Activated CD4-positive, alpha-beta T cell treated with anti-CD3 and anti-CD28 coated beads for 36 hours (primary cell): Measurements from ENCODE around the gene ATP2B1. TPM values are rescaled to one million over a fixed set of nuclear protein-coding genes. Genes with fewer than 3 reads are reported as not detected.

ENCODE experiments used
- ATAC-seq: fragments of 200-7000 bp; cut with Tn5 transposase; one replicate; pipeline ENCODE4 v1.10.0; 2021; ENCODE audit warnings: mild to moderate bottlenecking, moderate library complexity
- CTCF ChIA-PET: fragments of 350-600 bp; sonication (Branson Sonifier 250); formaldehyde crosslinking; loops from one replicate; lab custom pipeline; 2021; ENCODE audit warnings: antibody characterized with exemption; lab: Charles Lee
- POLR2A ChIA-PET: fragments of 350-600 bp; sonication (Branson Sonifier 250); formaldehyde crosslinking; loops from one replicate; lab custom pipeline; 2021; ENCODE audit warnings: antibody characterized with exemption, inconsistent platforms; lab: Charles Lee
- DNase-seq: peaks from one replicate; pipeline ENCODE4 v3.0.0-alpha.2; 2020
- H3K27ac Mint-ChIP-seq: one replicate; pipeline ENCODE4 v1.8.0; 2021; ENCODE audit warnings: mixed read lengths
- H3K27me3 Mint-ChIP-seq: one replicate; pipeline ENCODE4 v1.8.0; 2021; ENCODE audit warnings: mixed read lengths
- H3K36me3 Mint-ChIP-seq: one replicate; pipeline ENCODE4 v1.8.0; 2021; ENCODE audit warnings: low read depth, mixed read lengths
- H3K4me1 Mint-ChIP-seq: one replicate; pipeline ENCODE4 v1.8.0; 2021; ENCODE audit warnings: mixed read lengths
- H3K4me3 Mint-ChIP-seq: one replicate; pipeline ENCODE4 v1.8.0; 2021; ENCODE audit warnings: mild to moderate bottlenecking, moderate library complexity, mixed read lengths
- H3K9me3 Mint-ChIP-seq: one replicate; pipeline ENCODE4 v1.8.0; 2021; ENCODE audit warnings: low read depth, mixed read lengths
- intact Hi-C, 2 experiments: fragments of 100-400 bp; cut with DNase I in 1 of 2; cut with micrococcal nuclease in 1 of 2; formaldehyde crosslinking; loops; one replicate each; pipeline versions ENCODE4 v1.14.2 to v1.15.1; 2022 to 2024; cut with DNase I, micrococcal nuclease
- total RNA-seq, 2 experiments: library from RNA; stranded (reverse); gene quantifications; one replicate each; pipeline ENCODE4 v1.2.3, GENCODE V29; 2021

Gene ATP2B1
- total RNA-seq, 2 experiments from 2014 or later, result 18.8 to 19.7 TPM

DNA sequence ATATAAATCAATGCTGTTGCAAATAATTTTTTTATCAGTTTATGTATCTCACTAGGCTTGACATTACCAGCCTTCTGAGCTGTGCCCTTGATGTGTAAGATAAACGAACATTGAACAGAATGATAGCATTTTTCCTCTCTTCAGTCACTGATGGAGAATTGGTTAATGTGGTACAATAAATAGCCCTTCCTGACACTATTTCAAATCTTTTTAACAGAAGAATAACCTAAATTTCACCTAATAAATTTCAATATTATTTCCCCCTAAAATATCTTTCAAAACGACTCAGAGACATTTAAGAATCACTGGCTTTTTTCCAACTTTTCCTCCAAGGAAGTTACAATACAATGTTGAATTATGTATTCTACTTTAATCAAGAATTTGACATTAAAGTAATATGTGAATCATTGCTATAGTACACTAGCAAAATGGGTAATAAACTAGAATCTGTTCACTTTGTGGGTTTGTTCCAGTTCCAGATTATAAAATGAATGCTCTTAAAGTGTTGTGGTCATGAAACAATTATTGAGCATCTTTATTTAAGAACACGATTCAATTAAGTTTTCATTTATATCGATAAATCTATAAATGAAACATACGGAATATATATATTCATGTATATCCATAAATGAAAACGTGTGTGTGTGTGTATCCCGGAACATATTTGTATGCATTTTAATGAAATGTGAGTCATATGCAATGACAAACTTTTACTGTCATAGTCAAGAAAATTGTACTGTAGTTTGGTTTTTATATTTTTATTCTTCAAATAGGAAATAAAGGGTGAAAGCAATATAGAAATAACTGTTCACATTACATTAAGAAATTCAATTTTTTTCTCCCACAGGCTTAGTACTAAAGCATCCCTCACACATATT lies 2.5 kb upstream of the ATP2B1 start:
- no peak overlapping the region for H3K27ac Mint-ChIP-seq
- H3K36me3 Mint-ChIP-seq, result peaks cover 4% of the 10 kb centered on the region
- POLR2A ChIA-PET, result no interaction called here
- H3K9me3 Mint-ChIP-seq, result peaks cover 18% of the 10 kb centered on the region
- CTCF ChIA-PET, result no interaction called here
- H3K4me1 Mint-ChIP-seq, result peaks cover 15% of the 10 kb centered on the region
- ATAC-seq (no peak), DNase-seq (no peak)
- intact Hi-C loops, result loop anchor here in 1 of 2 experiments (2.0 kb wide), 1 partner anchor 240 kb away; no protein-coding TSS in a partner anchor
- peak overlapping the region; percentile 79 for H3K4me3 Mint-ChIP-seq
- no peaks in the 10 kb centered on the region for H3K27me3 Mint-ChIP-seq

- peak overlapping the region; percentile 84 for H3K27ac Mint-ChIP-seq
- POLR2A ChIA-PET, result interaction anchor here (0.5 to 0.9 kb wide), 2 partner anchors 46 to 185 kb away, joined by 4 read pairs; no protein-coding TSS in a partner anchor
- ATAC-seq (no peak), DNase-seq (peak; percentile 55)
- peaks cover 4% of the 10 kb centered on the region for H3K36me3 Mint-ChIP-seq
- H3K9me3 Mint-ChIP-seq, result peaks cover 13% of the 10 kb centered on the region
- CTCF ChIA-PET, result no interaction called here
- peaks cover 24% of the 10 kb centered on the region for H3K4me1 Mint-ChIP-seq
- intact Hi-C loops, result loop anchor here (1.0 to 5.0 kb wide), 20 partner anchors 46 to 1568 kb away; partner anchors contain the start of genes CEP290 (in 1 of the 2), POC1B (in 1 of the 2) and TMTC3 (in 1 of the 2)
- no peaks in the 10 kb centered on the region for H3K27me3 Mint-ChIP-seq
- H3K4me3 Mint-ChIP-seq, result peak overlapping the region; percentile 79
Observed at GRCh38 chr12:89709995-89710872, 1.6 kb upstream of the ATP2B1 start.

DNA sequence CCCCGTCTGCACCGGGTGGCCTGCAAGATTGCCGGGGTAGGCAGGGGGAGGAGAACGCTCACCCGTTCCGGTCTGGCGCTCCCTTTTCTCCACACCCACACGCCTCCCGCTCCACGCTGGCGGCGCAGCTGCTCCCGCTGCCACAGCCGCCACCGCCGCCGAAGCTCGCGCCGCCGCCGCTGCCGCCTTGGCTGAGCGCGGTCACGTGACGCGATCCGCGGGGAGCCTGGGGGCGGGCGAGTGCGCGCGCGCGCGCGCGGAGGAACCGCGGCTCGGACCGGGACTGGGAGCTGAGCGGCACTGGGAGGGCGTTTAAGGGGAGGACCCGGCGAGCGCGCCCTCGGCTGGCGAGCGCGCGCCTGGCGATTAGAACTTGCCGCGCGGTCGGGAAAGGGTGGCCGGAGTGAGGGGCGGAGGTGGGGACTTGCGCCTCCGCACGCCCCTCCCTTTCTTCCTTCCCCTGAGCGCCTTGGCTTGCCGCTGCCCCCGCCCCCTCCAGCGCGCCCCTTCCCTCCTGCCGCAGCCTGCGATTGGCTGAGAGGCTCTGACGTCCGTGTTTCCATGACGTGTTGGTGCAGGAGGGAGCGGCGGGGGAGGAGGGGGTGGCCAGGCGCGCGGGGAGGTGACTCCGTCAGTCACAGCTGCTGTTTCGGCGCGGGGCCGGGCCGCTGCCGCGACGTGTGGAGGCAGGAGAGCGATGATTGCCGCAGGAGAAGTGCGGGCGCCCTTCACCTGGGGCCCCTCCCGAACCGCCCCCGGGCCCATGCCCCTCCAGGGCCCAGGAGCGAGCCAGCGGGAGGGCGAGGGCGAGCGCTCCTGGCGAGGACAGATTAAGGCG lies 738 bp upstream of the ATP2B1 start:
- intact Hi-C loops, result loop anchor here (1.0 to 5.0 kb wide), 19 partner anchors 46 to 1567 kb away; partner anchors contain the start of genes CEP290 (in 1 of the 2), POC1B (in 1 of the 2) and TMTC3 (in 1 of the 2)
- Mint-ChIP-seq H3K9me3 (peaks cover 6% of the 10 kb centered on the region), H3K4me3 (peak overlapping the region; percentile 79), H3K27me3 (no peaks in the 10 kb centered on the region), H3K27ac (peak overlapping the region; percentile 84), H3K4me1 (peaks cover 30% of the 10 kb centered on the region), H3K36me3 (peaks cover 9% of the 10 kb centered on the region)
- ChIA-PET POLR2A (interaction anchor here (0.5 to 1.1 kb wide), 6 partner anchors 21 to 645 kb away, joined by 3 to 4 read pairs (median 4); no protein-coding TSS in a partner anchor), CTCF (interaction anchor here (0.9 to 1.5 kb wide), 3 partner anchors 109 to 165 kb away, joined by 3 to 5 read pairs (median 3); no protein-coding TSS in a partner anchor)
- ATAC-seq (peak; percentile 81), DNase-seq (peak; percentile 99)

- Mint-ChIP-seq H3K4me1 (peaks cover 42% of the 10 kb centered on the region), H3K36me3 (peaks cover 9% of the 10 kb centered on the region), H3K4me3 (peak overlapping the region; percentile 85), H3K27ac (peak overlapping the region; percentile 90), H3K9me3 (no peaks in the 10 kb centered on the region), H3K27me3 (no peaks in the 10 kb centered on the region)
- POLR2A ChIA-PET, result interaction anchor here (1.0 kb wide), 1 partner anchor 184 kb away, joined by 3 read pairs; the partner anchor contains the start of gene GALNT4
- CTCF ChIA-PET, result interaction anchor here (1.5 kb wide), 1 partner anchor 164 kb away, joined by 5 read pairs; no protein-coding TSS in a partner anchor
- no peak for ATAC-seq
- peak; percentile 64 for DNase-seq
- intact Hi-C loops, result loop anchor here (1.0 to 5.0 kb wide), 11 partner anchors 45 to 1566 kb away; partner anchors contain the start of genes CEP290 (in 1 of the 2) and TMTC3 (in 1 of the 2)
Observed at GRCh38 chr12:89707703-89708564, 704 bp downstream of the ATP2B1 start.

DNA sequence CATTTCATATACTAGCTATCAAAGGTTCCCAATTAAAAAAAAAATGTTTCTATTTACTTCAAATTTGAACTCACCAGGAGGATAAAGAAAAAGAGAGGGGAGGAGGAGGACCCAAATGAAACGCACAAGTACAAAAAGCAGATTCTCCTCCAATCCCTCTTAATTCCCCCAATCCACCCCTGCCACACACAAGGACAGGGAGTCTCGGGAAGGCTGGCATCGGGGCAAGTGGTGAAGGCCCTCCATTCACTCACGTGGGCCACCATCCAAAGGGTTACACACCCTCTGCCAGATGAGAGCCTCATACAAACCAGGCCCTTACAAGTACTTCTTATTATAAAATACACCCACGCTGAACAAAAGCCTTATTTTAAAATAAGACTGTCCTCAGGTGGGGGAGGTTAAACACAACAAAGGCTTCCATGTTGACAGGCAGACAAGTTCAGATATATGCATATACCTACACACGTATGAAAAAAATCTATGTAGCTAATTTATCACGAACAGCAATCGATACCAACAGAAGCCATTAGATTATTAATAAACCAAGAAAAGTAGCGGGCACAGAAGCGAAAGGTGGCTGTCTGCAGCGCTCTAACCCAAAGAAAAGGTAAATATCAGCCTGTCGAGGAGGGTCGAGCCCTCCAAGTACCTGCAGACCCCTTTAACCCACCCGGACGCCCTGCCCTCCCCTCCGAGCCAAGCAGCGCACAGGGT lies 1.5 kb downstream of the ATP2B1 start:
- peak; percentile 10 for DNase-seq
- peaks cover 47% of the 10 kb centered on the region for H3K4me1 Mint-ChIP-seq
- ChIA-PET CTCF (interaction anchor here (1.1 to 1.7 kb wide), 3 partner anchors 12 to 542 kb away, joined by 3 to 5 read pairs (median 3); no protein-coding TSS in a partner anchor), POLR2A (interaction anchor here (1.0 kb wide), 1 partner anchor 183 kb away, joined by 3 read pairs; the partner anchor contains the start of gene GALNT4)
- no peak for ATAC-seq
- no peaks in the 10 kb centered on the region for H3K9me3 Mint-ChIP-seq
- intact Hi-C loops, result loop anchor here (5.0 kb wide), 6 partner anchors 110 to 1565 kb away; partner anchors contain the start of genes CEP290 (in 1 of the 2) and TMTC3 (in 1 of the 2)
- H3K36me3 Mint-ChIP-seq, result peaks cover 9% of the 10 kb centered on the region
- H3K27ac Mint-ChIP-seq, result peak overlapping the region; percentile 90
- peak overlapping the region; percentile 85 for H3K4me3 Mint-ChIP-seq
- H3K27me3 Mint-ChIP-seq, result no peaks in the 10 kb centered on the region

DNA sequence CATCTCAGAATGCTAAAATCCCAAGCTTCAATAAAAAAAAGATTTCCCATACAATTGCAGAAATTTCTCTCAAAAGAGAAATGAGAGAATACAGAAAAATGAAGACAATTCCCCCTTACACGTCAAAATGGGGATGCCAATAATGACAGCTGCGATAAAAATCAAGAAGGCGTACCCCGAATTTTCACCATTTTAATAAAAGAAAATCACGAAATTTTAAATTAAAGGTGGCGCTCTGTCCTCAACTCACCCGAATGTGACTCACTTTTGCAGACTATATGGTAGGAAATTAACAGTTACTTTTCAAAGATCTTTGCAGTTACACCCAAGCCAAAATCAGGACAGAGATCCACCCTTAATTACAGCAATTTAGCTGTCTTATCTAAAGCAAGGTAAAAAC lies 2.1 kb downstream of the ATP2B1 start:
- Mint-ChIP-seq H3K27me3 (no peaks in the 10 kb centered on the region), H3K36me3 (peaks cover 9% of the 10 kb centered on the region), H3K27ac (peak overlapping the region; percentile 21), H3K4me3 (peak overlapping the region; percentile 85), H3K9me3 (no peaks in the 10 kb centered on the region), H3K4me1 (peaks cover 50% of the 10 kb centered on the region)
- ChIA-PET CTCF (interaction anchor here (1.0 to 1.7 kb wide), 6 partner anchors 11 to 543 kb away, joined by 3 to 5 read pairs (median 4); no protein-coding TSS in a partner anchor), POLR2A (interaction anchor here (0.6 kb wide), 1 partner anchor 123 kb away, joined by 6 read pairs; no protein-coding TSS in a partner anchor)
- no peak for DNase-seq
- no peak for ATAC-seq
- intact Hi-C loops, result loop anchor here (5.0 kb wide), 6 partner anchors 109 to 1564 kb away; partner anchors contain the start of genes CEP290 (in 1 of the 2) and TMTC3 (in 1 of the 2)

- intact Hi-C loops, result no loop called here
- Mint-ChIP-seq H3K9me3 (no peaks in the 10 kb centered on the region), H3K4me3 (no peak overlapping the region), H3K4me1 (peaks cover 62% of the 10 kb centered on the region), H3K36me3 (peaks cover 9% of the 10 kb centered on the region), H3K27me3 (no peaks in the 10 kb centered on the region), H3K27ac (no peak overlapping the region)
- ChIA-PET POLR2A (no interaction called here), CTCF (interaction anchor here (0.6 to 1.2 kb wide), 3 partner anchors 16 to 1260 kb away, joined by 3 read pairs; no protein-coding TSS in a partner anchor)
- ATAC-seq, result no peak
- no peak for DNase-seq
Observed at GRCh38 chr12:89704457-89704856, 4.2 kb downstream of the ATP2B1 start.

GRCh38 chr12:89703768-89704167 lies 4.9 kb downstream of the ATP2B1 start:
- H3K9me3 Mint-ChIP-seq, result no peaks in the 10 kb centered on the region
- H3K27me3 Mint-ChIP-seq, result no peaks in the 10 kb centered on the region
- H3K4me3 Mint-ChIP-seq, result no peak overlapping the region
- intact Hi-C loops, result no loop called here
- ATAC-seq (no peak), DNase-seq (no peak)
- peaks cover 66% of the 10 kb centered on the region for H3K4me1 Mint-ChIP-seq
- ChIA-PET POLR2A (no interaction called here), CTCF (interaction anchor here (0.6 to 1.2 kb wide), 3 partner anchors 15 to 1261 kb away, joined by 3 read pairs; no protein-coding TSS in a partner anchor)
- H3K27ac Mint-ChIP-seq, result no peak overlapping the region
- H3K36me3 Mint-ChIP-seq, result peaks cover 9% of the 10 kb centered on the region
